Peyer's patch (tissue), 4 donors: ENCODE data around the gene NAV2.

Experiments used
- POLR2A ChIP-seq, 2 donors: fragments of 450-650 bp; IDR thresholded peaks; one replicate each; pipeline ENCODE4 v1.5.1; 2017; ENCODE audit warnings: antibody characterized with exemption in 2 of 2, mild to moderate bottlenecking in 2 of 2, moderate library complexity in 2 of 2
- TF ChIP-seq, protein P1 (sequence below), 6 experiments: fragments of 450-650 bp in 4 of 6; fragments of 200-600 bp in 2 of 6; sonication (generic) in 1 of 6; IDR thresholded peaks; one replicate each; pipeline ENCODE4 v1.5.1; 2017 to 2019; ENCODE audit warnings: antibody characterized with exemption in 6 of 6, mild to moderate bottlenecking in 3 of 6, moderate library complexity in 1 of 6

DNA sequence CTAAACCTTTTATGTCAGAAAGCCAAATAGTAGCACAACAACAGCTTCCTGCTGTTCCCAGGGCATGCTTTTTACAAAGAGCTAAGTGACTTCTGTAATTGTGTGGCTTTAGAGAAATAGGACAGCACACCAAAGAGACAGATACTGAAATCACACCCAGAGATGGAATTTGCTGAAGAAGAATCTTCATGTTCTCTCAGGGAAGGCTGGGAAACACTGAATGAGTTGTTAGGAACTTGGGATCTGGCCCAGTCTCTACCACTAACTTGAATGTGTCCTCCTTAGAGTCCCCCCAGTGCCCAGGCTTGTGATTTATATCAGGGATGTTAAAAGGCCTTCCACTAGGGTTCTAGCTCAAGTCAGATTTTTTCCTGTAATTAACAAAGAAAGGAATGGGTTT is 272.5 kb downstream of the NAV2 start:
- TF ChIP-seq POLR2A (IDR thresholded peaks at IDR 0.05) = no peak
- TF ChIP-seq, protein P1, sequence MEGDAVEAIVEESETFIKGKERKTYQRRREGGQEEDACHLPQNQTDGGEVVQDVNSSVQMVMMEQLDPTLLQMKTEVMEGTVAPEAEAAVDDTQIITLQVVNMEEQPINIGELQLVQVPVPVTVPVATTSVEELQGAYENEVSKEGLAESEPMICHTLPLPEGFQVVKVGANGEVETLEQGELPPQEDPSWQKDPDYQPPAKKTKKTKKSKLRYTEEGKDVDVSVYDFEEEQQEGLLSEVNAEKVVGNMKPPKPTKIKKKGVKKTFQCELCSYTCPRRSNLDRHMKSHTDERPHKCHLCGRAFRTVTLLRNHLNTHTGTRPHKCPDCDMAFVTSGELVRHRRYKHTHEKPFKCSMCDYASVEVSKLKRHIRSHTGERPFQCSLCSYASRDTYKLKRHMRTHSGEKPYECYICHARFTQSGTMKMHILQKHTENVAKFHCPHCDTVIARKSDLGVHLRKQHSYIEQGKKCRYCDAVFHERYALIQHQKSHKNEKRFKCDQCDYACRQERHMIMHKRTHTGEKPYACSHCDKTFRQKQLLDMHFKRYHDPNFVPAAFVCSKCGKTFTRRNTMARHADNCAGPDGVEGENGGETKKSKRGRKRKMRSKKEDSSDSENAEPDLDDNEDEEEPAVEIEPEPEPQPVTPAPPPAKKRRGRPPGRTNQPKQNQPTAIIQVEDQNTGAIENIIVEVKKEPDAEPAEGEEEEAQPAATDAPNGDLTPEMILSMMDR (IDR thresholded peaks at IDR 0.05) = no peak
